Activated CD8-positive, alpha-beta memory T cell treated with anti-CD3 and anti-CD28 coated beads, Interleukin-2, amount 50 U/mL, for 24 hours (primary cell): ENCODE results near the gene FOXP1.
A peak's percentile ranks its signal among the peaks of the same experiment; 100 is the strongest.
"Not testable (repeated sequence)": the region's sequence is repeated elsewhere in the genome, so short reads cannot be mapped to it uniquely, and the experiment has no call there.

Experiments
- DNase-seq: peaks from one replicate; pipeline ENCODE4 v3.0.0-alpha.2; 2020; ENCODE audit errors: extremely low read depth

Gene FOXP1

DNA sequence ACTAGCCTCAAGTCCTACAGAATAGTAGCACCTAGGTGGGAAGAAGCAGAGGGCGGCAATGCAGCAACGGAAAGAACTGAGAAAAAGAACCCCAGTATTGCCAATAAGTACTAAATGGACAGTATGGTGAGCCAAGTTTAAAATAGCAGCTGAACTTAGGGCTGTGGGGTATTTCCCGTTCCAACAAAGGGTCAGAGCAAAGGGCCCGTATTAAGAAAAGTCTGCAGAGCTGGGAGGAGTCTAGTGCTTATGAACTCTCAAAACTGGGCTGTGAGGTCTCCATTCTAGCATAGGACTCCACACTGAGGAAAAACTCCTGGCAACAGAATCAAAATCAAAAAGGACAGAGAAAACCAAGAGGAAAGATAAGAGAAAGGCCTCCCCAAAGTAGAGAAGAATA lies 250.7 kb downstream of the FOXP1 start:
- no peak for DNase-seq

DNA sequence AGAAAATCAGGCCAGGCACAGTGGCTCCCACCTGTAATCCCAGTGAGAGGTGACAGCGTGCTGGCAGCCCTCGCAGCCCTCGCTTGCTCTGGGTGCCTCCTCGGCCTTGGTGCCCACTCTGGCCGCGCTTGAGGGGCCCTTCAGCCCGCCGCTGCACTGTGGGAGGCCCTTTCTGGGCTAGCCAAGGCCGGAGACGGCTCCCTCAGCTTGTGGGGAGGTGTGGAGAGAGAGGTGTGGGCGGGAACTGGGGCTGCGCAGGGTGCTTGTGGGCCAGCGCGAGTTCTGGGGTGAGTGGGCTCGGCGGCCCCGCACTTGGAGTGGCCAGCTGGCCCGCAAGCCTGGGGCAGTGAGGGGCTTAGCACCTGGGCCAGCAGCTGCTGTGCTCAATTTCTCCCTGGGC lies 252.6 kb downstream of the FOXP1 start:
- no peak for DNase-seq

DNA sequence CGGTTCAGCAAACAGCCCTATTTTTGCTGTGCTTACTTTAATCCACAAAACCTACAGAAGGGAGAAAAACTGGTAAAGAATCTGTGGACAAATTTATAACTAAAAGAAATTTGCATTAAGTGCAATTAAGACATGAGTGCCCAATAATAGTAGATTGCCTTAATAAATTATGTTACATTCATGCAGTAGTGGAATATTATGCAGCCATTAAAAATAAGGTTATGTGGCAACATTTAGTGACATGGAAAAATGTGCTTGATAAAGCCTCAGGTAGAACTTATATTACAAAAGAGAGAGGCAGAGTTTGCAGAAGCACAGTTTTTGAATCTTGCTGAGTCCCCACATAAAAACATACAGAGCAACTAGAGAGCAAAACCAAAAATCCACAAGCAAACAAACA lies 253.0 kb downstream of the FOXP1 start:
- DNase-seq = no peak

DNA sequence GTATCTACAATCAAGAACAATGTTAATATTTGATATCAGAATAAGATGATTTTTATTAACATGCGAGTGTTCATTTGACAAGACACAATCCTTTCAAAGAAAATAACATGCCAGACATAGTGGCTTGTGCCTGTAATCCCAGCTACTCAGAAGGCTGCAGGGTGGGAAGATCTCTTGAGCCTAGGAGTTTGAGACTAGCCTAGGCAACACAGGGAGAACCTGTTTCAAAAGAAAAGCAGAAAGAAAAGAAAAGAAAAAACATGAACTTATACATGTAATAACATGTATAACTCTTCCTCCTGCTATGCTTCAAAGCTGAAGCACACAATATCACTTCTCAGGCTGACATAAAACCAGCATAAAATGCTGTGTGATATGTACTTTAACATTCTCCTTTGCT lies 253.7 kb downstream of the FOXP1 start:
- no peak for DNase-seq

DNA sequence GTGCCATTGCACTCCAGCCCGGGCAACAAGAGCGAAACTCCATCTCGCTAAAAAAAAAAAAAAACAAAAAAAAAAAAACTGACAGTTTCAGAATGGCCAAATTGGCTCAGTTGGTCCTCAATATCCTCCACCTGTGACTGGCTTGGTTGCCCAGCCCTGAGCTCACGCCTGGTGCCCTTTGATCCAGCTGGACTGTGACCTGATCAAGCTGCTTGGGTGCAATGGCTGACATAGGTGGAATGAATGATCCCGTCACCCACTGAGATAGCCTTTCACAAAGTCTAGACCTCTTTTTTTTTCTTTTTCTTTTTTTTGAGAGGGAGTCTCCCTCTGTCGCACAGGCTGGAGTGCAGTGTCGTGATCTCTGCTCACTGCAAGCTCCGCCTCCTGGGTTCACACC lies 254.6 kb downstream of the FOXP1 start:
- DNase-seq = no peak

DNA sequence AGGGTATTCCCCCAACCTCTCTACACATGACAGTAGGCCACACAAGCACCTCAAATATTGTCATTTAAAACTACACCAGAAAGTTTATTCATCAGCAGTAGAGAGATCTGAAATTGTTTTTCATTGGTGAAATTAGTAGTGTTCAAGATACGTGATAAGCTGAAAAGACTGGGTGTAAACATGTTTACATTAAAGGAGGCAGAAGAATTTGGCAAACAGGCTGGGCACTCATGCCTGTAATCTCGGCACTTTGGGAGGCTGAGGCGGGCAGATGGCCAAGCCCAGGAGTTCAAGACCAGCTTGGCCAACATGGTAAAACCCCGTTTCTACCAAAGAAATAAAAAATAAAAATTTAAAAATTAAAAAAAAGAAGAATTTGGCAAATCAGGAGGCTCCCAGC lies 255.6 kb downstream of the FOXP1 start:
- no peak for DNase-seq

DNA sequence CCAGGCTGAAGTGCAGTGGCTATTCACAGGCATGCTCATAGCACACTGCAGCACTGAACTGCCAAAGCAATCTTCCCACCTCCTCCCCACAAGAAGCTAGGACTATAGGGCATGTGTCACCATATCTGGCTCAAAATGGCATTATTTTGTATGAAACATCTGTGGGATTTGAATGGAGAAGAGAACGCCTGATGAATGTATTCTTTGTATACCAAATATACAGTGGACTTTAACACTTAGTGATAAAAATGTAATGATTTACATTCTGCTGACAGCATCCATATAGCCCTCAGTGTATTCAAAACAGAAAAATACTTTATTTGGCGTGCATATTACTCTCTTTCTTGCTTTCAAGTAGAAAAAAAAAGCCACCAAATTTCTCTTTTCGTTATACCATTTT lies 257.8 kb downstream of the FOXP1 start:
- DNase-seq = no peak

DNA sequence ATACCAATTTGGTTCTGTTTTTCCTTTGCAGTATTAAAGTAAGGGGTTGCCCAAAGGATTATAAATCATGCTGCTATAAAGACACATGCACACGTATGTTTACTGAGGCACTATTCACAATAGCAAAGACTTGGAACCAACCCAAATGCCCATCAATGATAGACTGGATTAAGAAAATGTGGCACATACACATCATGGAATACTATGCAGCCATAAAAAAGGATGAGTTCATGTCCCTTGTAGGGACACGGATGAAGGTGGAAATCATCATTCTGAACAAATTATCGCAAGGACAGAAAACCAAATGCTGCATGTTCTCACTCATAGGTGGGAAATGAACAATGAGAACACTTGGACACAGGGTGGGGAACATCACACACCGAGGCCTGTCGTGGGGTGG lies 259.3 kb downstream of the FOXP1 start:
- not testable (repeated sequence) for DNase-seq

DNA sequence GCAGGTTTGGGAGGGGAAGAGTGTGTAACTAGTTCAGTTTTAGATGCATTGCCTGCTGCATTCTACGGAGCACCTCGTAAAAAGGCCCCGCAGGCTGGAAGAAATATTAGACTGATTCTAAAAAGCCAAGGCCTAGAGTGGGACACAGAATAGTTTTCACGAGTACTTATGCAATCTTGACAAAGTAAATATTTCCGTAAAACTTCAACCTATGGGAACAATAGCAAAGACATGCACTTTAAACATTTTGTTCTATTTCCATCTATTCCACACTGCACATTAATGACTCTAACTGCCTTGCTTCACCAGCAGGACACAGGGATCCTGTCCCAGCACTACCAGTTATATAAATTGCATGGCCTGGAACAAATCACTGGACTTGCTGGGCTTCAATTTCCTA lies 260.0 kb downstream of the FOXP1 start:
- no peak for DNase-seq

DNA sequence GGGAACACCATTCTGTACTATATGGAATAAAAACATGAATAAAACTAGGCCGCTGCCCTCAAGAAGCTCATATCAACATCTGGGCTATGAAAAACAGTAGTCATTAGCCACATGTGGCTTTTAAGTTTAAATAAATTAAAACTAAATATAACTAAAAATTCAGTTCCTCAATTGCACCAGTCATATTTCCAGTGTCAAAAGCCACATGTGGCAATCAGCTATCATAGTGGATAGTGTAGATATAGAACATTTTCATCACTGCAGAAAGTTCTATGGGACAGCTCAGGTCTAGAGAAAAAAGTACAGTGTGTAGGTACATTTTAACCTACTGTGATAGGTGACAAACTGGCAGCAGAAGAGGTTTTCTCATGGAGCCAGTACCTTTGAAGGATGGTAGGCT lies 261.4 kb downstream of the FOXP1 start:
- DNase-seq = no peak

DNA sequence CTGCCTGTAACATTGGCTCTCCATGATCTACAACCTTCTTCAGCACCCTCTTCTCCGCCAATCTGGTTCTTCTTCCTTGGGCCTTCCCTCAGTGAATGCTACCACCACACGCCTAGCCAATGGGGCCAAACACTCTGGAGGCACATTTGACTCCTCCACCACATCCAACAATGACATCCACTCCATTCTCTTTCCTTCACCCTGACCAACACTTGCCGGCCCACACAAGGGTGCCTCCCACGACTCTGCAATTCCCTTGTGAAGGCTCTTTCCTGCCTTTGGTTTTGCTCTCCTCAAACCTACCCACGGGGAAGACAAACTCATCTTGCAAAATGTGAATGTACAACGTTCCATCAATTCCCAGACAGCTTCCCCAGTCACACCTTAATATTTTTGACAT lies 263.8 kb downstream of the FOXP1 start:
- no peak for DNase-seq

DNA sequence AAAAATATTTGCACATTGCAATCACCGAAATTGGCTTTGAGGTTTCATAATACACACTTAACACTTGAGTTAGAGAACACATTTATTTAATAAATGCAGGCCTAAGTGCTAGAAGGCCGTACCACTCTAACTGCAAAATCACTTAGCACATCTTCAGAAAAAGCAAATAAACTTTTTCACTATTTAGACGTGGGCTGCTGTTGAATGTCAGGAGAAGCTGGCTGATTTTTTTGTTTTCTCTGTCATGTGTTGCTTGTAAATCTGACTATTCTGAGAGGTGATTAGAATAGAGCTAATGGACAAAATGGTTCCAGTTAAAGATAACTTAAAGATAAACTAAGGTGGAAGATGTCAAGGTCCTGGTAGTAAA lies 265.1 kb downstream of the FOXP1 start:
- no peak for DNase-seq

DNA sequence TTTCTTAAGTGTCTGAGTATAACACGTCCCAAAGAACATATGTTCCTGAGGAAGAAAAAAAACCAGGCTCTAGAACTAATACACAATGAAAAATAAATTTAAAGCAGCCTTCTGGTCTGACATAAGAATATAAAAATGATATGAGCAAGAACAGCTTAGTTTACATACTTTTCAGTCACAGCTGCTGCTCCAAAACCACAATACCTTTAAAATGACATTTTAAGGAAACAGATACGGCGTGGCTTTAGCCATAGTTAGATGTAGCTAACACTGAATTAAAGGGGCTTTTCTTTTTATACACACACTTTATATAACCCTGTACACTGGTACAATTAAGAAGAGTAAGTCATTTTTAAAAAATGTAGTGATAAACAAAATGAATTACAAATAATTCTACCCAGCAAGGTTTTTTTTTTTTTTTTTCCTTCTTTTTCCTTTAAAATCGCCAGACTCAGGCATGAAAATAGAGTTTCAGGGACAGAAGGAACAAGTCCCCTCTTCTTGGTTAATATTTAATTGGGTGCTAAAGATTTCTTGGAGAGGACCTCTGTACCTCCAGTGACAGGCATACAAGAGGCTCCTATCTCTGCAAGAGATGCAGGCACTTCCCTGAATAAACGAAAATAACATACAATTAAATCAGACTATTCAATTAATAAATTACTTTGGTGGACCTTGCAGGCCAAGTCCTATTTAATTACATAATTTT lies 265.6 kb downstream of the FOXP1 start:
- DNase-seq = no peak

DNA sequence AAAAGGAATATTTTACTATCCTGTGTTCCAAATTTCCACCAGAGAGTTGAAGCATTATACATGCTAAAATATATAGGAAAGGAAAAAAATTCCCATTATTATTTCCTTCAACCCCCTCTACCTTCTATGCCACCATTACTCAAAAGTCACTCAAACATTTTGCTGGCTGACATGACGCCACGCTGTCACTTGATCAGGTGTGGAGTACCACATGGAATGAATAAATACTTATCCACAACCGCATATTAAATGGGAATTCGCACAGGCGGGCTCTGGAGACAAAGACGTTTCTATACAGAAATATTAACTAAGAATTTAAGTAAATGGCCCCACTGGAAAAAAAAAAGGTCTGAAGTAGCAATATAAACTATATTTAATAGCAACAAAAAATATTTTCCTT lies 266.4 kb downstream of the FOXP1 start:
- no peak for DNase-seq

DNA sequence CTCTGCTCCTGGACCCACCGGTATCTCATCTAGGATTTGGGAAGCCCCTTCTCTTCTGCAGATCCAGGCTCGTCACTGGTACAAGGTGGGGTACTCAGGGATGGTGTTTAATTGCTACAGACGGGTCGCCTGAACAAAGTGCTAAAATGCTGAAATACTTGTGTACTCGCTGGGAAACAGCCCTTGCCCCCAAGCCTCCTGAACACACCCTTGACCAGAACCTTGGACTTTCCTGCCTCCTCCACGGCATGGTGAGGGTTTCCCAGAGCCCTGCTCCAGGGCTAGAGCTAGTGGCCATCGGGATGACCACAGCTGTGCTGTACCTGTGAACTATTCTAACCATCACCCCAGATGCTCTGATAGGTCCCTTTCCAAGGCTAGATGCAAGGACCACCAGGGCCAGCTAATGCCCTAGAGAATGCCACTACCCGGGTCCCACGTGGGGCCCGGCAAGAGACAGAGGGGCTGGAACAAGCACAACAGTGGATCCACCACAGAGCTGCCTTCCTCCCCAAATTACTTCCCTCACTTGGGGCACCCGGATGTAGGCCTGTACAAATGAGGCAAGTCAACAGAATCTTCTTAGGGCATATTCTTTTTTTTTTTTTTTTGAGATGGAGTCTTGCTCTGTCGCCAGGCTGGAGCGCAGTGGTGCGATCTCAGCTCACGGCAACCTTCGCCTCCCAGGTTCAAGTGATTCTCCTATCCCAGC lies 267.3 kb downstream of the FOXP1 start:
- no peak for DNase-seq

DNA sequence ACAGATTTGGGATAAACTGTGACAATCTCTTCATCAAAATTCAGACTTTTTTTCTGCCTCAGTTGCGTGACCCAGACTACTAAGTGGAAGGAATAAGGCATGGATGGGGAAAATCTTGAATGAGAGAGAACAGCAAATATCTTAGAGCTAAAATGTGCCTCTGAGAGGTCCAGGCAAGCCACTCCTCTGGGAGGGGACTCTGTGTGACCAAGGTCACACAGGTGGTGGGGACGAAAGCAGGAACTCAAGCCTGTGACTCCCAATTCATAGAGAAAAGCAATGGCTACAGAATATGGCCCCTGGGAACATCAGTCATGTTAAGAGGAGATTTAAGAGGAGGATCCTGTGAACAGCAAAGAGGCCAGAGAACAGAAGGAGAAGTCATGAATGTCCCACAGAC lies 268.1 kb downstream of the FOXP1 start:
- DNase-seq = no peak

DNA sequence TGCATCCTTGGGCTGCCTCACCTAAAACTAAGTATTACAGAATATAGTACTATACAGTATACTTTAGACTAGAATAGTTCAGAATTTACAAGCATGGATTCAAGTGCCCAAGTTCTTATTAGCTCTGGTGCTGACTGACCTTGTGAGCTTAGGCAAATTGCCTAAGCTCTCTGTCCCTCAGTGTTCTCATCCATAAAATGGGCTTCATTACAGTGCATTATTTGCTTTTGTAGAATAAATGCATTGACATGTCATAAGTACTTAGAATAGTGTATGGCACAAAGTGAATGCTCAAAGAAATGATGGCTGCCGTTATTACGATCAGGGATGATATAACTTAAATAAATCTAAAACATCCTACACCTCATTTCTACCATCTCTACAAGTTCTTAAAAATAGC lies 269.7 kb downstream of the FOXP1 start:
- no peak for DNase-seq

DNA sequence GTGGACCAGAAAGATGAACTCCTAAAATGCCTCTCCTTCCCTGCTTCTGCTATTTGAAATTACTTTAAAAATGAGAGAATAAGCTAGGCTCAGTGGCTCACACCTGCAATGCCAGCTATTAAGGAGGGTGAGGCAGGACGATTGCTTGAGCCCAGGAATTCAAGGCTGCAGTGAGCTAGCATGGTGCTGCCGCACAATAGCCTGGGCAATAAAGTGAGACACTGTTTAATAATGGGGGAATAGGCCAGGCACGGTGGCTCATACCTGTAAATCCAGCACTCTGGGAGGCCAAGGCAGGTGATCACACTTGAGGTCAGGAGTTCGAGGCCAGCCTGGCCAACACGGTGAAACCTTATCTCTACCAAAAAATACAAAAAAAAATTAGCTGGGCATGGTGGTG lies 271.1 kb downstream of the FOXP1 start:
- DNase-seq = no peak

DNA sequence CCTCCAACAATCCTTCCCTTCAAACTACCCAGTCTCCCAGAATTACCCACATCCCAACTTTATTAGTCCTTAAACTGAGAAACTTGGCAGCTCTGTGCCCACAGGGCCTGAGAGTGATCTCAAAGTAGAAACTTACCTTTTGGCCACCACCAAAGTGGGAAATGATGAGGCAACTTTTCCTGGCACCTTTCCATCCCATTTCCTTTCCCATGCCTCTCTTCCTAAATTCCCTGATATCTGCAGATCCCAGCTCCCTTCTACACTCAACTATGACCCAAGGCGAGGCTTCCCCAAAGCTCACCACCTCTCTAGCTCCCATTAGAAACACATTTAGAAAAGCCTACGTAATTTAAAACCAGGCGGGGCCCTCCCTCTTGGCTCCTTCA lies 271.9 kb downstream of the FOXP1 start:
- DNase-seq = no peak

DNA sequence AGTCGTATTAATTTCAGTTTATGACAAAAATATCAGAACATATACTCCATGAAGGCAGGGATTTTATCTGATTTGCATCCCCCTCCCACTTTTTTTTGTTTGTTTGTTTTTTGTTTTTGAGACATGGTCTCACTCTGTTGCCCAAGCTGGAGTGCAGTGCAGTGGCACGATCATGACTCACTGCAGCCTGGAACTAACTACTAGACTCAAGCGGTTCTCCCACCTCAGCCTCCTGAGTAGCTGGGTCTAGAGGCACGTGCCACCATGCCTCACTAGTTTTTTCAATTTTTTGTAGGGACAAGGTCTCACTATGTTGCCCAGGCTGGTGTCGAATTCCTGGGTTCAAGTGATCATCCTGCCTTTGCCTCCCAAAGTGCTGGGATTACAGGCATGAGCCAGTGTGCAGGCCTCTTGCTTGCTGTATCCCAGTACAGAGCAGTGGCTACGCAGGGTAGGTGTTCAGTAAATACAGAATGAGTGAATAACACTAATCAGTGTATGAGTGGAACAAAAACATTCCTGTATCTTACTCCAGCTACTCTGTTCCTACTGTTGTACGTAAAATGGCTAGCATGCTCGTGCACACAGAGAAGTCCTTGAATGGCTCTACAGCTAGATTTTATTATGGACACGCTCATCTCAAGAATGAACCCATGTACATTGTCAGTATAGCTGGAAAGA lies 272.4 kb downstream of the FOXP1 start:
- no peak for DNase-seq

DNA sequence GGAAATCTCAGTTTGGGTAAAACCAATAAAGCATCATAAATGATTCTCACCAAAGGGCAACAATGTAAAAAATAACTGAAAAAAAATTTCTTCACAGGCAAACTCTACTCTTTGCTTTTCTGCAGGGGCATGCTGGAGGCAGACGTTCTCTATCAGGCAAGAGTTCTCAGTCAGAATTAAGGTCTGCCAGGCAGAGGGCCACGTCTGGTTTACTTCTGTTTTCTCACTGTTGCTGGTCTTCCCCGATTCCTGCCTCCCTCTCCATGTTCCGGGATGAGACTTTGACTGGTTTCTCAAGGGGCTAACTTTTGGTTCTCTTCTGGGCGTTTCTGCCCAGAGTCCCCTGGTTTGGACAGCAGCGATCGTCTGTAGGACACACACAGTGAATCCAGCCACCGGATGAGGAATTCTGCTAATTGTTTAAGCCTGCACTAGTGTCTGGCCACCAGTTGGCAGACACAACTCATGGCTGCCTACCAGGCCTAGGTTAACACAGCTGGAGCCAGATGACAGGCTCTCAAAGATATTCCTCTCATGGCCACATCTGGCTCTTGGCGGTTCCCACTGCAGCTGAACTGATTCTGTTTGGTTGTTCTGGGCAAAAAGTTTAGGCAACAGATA lies 273.1 kb downstream of the FOXP1 start:
- DNase-seq = no peak

DNA sequence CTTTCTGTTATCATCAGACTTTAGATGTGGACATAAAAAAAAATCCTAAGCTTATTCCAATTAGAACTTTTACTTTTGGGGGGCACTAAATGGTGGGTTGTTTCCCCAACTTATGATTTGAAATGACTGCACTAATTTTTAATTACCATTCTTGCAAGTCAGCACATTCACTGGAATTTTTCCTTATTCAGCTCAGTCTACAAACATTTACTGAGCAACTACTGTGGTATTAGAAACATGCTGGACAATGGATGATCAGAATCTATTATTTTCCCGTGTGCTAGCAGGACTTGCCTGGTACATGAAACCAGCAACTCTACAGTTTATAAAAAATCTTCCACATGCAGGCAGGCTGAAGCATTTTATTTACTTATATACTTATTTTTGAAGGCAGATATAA lies 273.6 kb downstream of the FOXP1 start:
- DNase-seq = no peak

DNA sequence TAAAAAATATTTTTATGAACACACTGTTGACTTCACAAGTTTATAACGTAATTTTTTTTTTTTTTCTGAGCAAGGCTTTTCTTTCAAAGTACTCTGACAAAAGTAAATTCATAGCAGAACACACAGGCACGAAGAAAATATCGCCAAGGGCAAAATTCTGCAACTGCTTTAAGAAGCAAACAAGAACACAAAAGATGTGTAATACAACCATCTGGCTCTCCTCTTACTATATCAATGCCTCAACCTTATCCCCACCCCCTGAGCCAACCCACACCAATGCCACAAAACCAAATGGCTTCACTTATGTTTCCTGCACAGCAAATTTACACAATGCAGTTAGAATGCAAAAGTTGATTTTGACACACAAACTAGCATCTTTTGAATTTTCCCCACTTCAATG lies 274.2 kb downstream of the FOXP1 start:
- DNase-seq = peak; percentile 29
